RWPE1 (cell line): ENCODE results near the gene CCDC18.

Source experiments
- CTCF ChIA-PET: fragments of 350-600 bp; sonication (Branson Sonifier 250); formaldehyde crosslinking; extraction: SDS; loops from one replicate; lab custom pipeline; 2021; lab: Yijun Ruan, JAX
- POLR2A ChIA-PET: fragments of 400-600 bp; formaldehyde crosslinking; extraction: SDS; loops from one replicate; lab custom pipeline; 2020; ENCODE audit warnings: antibody characterized with exemption; ENCODE audit not compliant: low non-redundant PET; lab: Yijun Ruan, JAX
- DNase-seq: peaks from one replicate; pipeline ENCODE4 v3.0.0; 2012; ENCODE audit warnings: low spot score
- H3K27ac ChIP-seq: fragments of 450-650 bp; 2 replicates; pipeline ENCODE4 v1.5.1; 2017
- CTCF ChIP-seq: fragments of 450-650 bp; conservative IDR thresholded peaks from 2 replicates; pipeline ENCODE4 v1.5.1; 2017; ENCODE audit warnings: low read depth, mild to moderate bottlenecking

Gene CCDC18

GRCh38 chr1:93304716-93305138, 124.2 kb downstream of the CCDC18 start:
- DNase-seq: peak; percentile 55
- POLR2A ChIA-PET: no interaction called here
- CTCF ChIA-PET: interaction anchor here (0.5 to 1.7 kb wide), 26 partner anchors 11 to 646 kb away, joined by 3 to 10 read pairs (median 4); no protein-coding TSS in a partner anchor
- no peak overlapping the region for H3K27ac ChIP-seq
- peak; percentile 94 for TF ChIP-seq CTCF

GRCh38 chr1:93306920-93307319, 126.4 kb downstream of the CCDC18 start:
- ChIA-PET POLR2A (no interaction called here), CTCF (no interaction called here)
- DNase-seq: no peak
- H3K27ac ChIP-seq: no peak overlapping the region
- no peak for TF ChIP-seq CTCF

GRCh38 chr1:93313026-93313425, 132.5 kb downstream of the CCDC18 start:
- ChIA-PET POLR2A (no interaction called here), CTCF (interaction anchor here (0.6 kb wide), 1 partner anchor 144 kb away, joined by 6 read pairs; no protein-coding TSS in a partner anchor)
- no peak for DNase-seq
- H3K27ac ChIP-seq: no peak overlapping the region
- no peak for TF ChIP-seq CTCF

GRCh38 chr1:93317207-93317606, 136.7 kb downstream of the CCDC18 start:
- TF ChIP-seq CTCF: no peak
- CTCF ChIA-PET: interaction anchor here (0.6 kb wide), 1 partner anchor 224 kb away, joined by 4 read pairs; no protein-coding TSS in a partner anchor
- H3K27ac ChIP-seq: no peak overlapping the region
- no peak for DNase-seq
- POLR2A ChIA-PET: no interaction called here

GRCh38 chr1:93317943-93318342, 137.4 kb downstream of the CCDC18 start:
- CTCF ChIA-PET: interaction anchor here (0.6 kb wide), 1 partner anchor 9 kb away, joined by 5 read pairs; no protein-coding TSS in a partner anchor
- H3K27ac ChIP-seq: no peak overlapping the region
- no peak for DNase-seq
- no peak for TF ChIP-seq CTCF
- POLR2A ChIA-PET: no interaction called here

GRCh38 chr1:93321720-93322119, 141.2 kb downstream of the CCDC18 start:
- TF ChIP-seq CTCF: no peak
- ChIA-PET CTCF (no interaction called here), POLR2A (no interaction called here)
- H3K27ac ChIP-seq: no peak overlapping the region
- no peak for DNase-seq
